Stimulated activated memory B cell treated with anti-CD40 and anti-IgM and Interleukin-4, amounts not matched to agents 10 μg/mL and 1 μg/mL and 100 μg/mL, for 72 hours (primary cell): Measurements from ENCODE around the gene LRTM2.

Experiments used
- ATAC-seq: fragments of 150-1000 bp; cut with Tn5 transposase; 2 replicates; pipeline ENCODE4 v1.10.0; 2021
- H3K27ac Mint-ChIP-seq: one replicate; pipeline ENCODE4 v1.8.0; 2022; ENCODE audit warnings: mild to moderate bottlenecking, mixed read lengths
- H3K27me3 Mint-ChIP-seq: one replicate; pipeline ENCODE4 v1.8.0; 2022; ENCODE audit warnings: mixed read lengths
- H3K36me3 Mint-ChIP-seq: one replicate; pipeline ENCODE4 v1.8.0; 2022; ENCODE audit warnings: mixed read lengths
- H3K4me1 Mint-ChIP-seq: one replicate; pipeline ENCODE4 v1.8.0; 2022; ENCODE audit warnings: mixed read lengths
- H3K4me3 Mint-ChIP-seq: one replicate; pipeline ENCODE4 v1.8.0; 2022; ENCODE audit warnings: mild to moderate bottlenecking, moderate library complexity, mixed read lengths
- H3K9me3 Mint-ChIP-seq: one replicate; pipeline ENCODE4 v1.8.0; 2022; ENCODE audit warnings: mixed read lengths

LRTM2 gene

DNA sequence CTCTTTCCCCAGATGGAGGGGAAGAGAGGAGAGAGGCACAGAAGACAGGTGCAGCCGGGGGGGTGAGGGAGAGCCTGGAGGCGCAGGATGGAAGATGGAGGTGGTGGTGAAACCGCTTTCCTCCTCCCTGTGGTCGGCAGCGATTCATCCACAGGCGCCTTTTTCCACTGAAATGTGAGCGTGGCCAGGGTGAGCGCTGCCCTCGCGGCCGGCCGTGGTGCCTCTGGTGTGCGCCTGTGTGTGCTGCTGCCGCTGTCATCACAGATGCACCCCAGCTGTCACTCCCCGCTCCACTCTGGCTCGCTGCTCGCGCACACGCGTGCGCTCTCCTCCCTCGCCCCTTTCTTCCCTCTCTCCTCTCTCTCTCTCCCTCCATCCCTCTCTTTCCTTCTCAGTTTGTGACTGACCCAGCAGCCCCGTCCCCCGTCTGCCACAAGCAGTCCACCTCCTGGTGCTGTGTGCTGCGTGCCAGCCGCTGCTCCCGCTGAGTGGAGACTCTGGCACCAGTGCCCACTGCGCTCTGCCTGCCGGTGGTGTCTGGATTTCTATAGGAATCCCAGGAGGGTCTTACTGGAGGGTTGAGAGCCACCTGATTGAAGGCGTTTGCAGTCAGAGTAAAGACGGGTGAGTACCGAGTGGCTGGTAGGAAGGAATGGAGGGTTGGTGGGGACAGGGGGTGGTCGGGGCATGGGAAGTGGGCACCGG is at the start of gene LRTM2:
Gene LRTM2, plus strand, starts transcription at position 375 of the 705 bp plus-strand sequence. CDS start 7,584 bp downstream, outside the sequence.
- H3K27me3 Mint-ChIP-seq = peaks cover 71% of the 10 kb centered on the region
- no peak within 1 kb of the TSS for H3K4me3 Mint-ChIP-seq
- no peaks in the 10 kb centered on the region for H3K36me3 Mint-ChIP-seq
- no peak within 1 kb of the TSS for H3K27ac Mint-ChIP-seq
- no peaks in the 10 kb centered on the region for H3K9me3 Mint-ChIP-seq
- no peak for ATAC-seq
- peaks cover 11% of the 10 kb centered on the region for H3K4me1 Mint-ChIP-seq

DNA sequence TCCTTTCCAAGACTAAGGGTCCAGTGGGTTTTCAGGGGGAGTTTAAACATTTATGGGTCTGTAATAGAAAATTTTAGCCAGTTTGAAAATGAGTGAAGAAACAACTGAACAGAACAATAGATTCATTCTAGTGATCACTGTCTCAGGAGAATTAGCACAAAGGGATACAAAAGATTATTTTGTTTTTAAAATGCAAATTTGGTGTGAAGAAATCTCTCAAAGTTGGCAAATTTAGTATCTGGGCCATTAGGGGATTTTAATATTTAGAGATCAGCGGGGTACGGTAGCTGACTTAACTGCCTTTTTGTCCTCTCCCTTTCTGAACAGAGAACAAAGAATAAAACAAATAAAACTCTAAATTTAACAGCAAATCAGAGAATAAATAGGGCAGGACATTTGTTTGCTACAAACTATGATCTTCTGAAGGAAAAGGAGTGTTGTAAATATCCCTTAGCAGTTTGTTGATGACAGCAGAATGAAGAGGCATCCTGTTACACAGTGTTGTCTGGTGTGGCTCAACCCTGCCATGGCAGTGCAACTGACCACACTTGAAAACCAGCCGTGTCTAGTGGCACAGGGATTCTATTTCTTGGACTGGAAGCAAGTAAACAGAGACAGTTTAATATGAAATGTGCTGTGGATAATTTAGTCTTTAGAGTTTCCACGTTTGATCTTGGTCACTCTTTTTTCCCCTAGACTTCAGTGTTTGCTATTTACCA is 46.3 kb upstream of the LRTM2 start:
- no peak for ATAC-seq
- H3K9me3 Mint-ChIP-seq = no peaks in the 10 kb centered on the region
- no peak overlapping the region for H3K4me3 Mint-ChIP-seq
- peaks cover 19% of the 10 kb centered on the region for H3K4me1 Mint-ChIP-seq
- H3K27ac Mint-ChIP-seq = no peak overlapping the region
- H3K36me3 Mint-ChIP-seq = peaks cover 50% of the 10 kb centered on the region
- no peaks in the 10 kb centered on the region for H3K27me3 Mint-ChIP-seq

DNA sequence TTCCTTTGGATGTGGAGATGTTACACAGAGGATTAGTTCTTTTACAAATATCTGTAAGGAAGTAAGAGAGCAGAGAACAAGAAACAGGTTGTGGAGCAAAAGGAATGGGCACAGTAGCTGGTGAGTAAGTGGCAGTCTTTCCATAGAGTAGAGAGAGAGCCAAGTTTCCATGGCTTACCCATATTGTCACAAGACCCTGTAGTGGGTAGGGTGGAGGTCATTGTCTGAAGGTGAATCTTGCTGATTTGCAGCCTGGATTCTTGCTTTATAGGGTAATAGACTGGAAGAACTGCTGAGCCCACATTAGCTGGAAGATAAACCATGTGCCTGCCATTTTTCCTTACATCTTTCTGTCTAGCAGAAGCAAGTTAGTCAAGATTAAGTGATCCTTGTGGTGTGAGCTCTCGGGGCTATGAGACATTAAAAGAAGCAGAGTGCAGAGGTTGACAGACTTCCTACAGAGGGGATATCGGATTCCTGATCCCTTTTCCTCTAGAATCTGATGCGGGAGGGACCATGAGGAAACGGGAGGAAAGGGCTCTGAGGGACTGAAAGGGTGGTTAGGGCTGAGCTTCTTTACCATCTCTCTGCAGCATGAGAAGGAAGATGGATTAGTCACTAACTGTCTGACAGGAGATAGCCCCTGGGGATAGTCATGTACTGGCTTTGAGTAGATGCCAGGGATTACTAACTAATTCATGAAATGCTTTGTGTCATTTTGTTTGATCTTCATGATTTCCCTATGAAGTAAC is 44.0 kb upstream of the LRTM2 start:
- Mint-ChIP-seq H3K27me3 (no peaks in the 10 kb centered on the region), H3K9me3 (no peaks in the 10 kb centered on the region), H3K4me1 (peaks cover 15% of the 10 kb centered on the region), H3K27ac (peak overlapping the region; percentile 10), H3K4me3 (no peak overlapping the region), H3K36me3 (peaks cover 52% of the 10 kb centered on the region)
- no peak for ATAC-seq

DNA sequence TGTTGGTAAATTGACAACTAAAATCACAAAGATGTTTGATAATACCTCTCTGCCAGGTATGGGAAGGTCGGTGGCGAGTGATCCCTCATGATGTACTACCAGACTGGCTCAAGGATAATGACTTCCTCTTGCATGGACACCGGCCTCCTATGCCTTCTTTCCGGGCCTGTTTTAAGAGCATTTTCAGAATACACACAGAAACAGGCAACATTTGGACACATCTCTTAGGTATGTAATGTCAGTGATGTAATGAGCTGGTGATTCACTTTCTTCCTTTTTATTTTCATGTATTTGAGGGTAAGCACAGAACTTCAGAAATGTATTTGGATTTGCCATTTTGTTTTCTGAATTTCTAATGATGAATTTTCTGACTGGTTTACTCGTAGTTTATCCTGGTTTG is 42.6 kb upstream of the LRTM2 start:
- ATAC-seq = no peak
- H3K36me3 Mint-ChIP-seq = peaks cover 47% of the 10 kb centered on the region
- no peak overlapping the region for H3K4me3 Mint-ChIP-seq
- peaks cover 13% of the 10 kb centered on the region for H3K4me1 Mint-ChIP-seq
- H3K27ac Mint-ChIP-seq = no peak overlapping the region
- no peaks in the 10 kb centered on the region for H3K9me3 Mint-ChIP-seq
- H3K27me3 Mint-ChIP-seq = no peaks in the 10 kb centered on the region

DNA sequence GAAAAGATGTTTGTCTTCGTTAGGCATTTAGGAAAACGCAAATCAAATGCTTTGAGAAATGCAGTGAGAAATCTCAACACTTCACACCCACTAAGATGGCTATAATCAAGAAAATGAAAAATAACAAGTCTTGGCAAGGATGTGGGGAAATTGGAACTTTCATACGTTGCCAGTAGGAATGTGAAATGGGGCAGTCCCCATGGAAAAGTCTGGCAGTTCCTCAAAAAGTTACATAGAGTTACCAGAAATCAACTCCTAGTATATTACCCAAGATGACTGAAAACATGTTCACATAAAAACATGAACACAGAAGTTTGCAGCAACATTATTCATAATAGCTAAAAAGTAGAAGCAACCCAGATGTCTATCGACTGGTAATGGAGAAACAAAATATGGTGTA is 41.5 kb upstream of the LRTM2 start:
- Mint-ChIP-seq H3K4me3 (no peak overlapping the region), H3K27me3 (no peaks in the 10 kb centered on the region), H3K36me3 (peaks cover 43% of the 10 kb centered on the region)

DNA sequence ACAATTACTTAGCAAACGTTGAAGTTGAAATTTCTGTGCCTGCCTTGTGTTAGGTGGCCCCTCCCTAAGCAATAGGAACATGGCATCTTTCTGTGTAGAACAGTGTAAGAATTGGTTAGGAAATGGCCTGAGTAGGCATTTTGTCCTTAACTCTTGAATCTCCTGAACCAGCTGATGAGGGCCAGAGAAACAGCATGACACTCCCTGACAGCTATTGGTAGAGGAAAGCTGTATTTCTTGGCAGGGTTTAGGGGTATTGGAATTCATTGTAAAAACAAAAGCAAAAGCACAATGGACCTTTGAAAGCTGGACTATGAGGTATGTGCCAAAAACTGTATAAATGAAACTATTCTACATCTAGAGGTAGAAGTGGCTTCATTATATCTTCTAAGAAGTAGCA is 40.6 kb upstream of the LRTM2 start:
- no peak overlapping the region for H3K27ac Mint-ChIP-seq
- H3K36me3 Mint-ChIP-seq = peaks cover 48% of the 10 kb centered on the region
- H3K4me1 Mint-ChIP-seq = peaks cover 13% of the 10 kb centered on the region
- no peak for ATAC-seq
- H3K9me3 Mint-ChIP-seq = no peaks in the 10 kb centered on the region
- H3K4me3 Mint-ChIP-seq = no peak overlapping the region
- H3K27me3 Mint-ChIP-seq = no peaks in the 10 kb centered on the region

More for the DNA sequence above, 41.5 kb upstream of the LRTM2 start:
- no peak overlapping the region for H3K27ac Mint-ChIP-seq
- peaks cover 13% of the 10 kb centered on the region for H3K4me1 Mint-ChIP-seq
- no peak for ATAC-seq
- H3K9me3 Mint-ChIP-seq = no peaks in the 10 kb centered on the region

DNA sequence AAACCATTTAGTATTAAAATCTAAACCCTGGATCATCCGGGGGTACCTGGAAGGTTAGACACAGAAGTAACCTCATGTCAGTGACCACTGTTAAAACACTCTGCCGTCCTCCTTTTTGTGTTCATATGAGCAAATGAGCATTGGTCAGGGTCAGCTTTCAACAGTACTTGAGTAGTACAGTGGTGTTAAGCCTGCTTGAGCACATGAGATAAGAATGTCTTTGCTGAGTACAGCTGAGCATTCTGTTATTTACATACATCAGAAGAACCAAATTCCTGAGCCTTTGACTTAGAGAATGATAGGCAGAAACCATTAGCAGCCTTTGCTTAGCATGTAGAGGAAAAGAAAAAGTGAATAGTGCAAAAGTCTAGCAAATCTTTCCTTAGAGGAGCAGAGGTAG is 38.6 kb upstream of the LRTM2 start:
- peaks cover 51% of the 10 kb centered on the region for H3K36me3 Mint-ChIP-seq
- H3K4me1 Mint-ChIP-seq = no peaks in the 10 kb centered on the region
- ATAC-seq = no peak
- no peaks in the 10 kb centered on the region for H3K27me3 Mint-ChIP-seq
- H3K27ac Mint-ChIP-seq = no peak overlapping the region
- no peaks in the 10 kb centered on the region for H3K9me3 Mint-ChIP-seq
- no peak overlapping the region for H3K4me3 Mint-ChIP-seq

DNA sequence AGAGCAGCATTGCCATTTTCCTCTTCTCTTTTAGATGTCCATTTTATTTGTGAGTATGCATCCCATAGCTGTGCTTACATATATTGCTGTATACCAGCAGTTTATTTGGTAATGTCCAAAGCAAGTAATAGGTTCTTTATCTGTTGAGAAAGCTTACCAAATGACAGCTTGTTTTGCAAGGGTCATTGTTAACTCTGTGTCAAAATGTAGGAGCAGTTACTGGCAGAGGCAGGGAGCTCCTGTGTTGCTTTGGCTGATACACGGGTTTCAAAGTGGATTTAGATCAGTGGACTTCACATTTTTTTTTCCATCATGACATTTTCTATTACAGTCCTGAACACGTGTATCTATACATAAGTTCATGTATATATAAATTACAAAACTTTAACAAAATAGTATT is 38.1 kb upstream of the LRTM2 start:
- no peaks in the 10 kb centered on the region for H3K27me3 Mint-ChIP-seq
- H3K4me1 Mint-ChIP-seq = no peaks in the 10 kb centered on the region
- H3K36me3 Mint-ChIP-seq = peaks cover 52% of the 10 kb centered on the region
- ATAC-seq = no peak
- no peak overlapping the region for H3K4me3 Mint-ChIP-seq
- H3K9me3 Mint-ChIP-seq = no peaks in the 10 kb centered on the region
- no peak overlapping the region for H3K27ac Mint-ChIP-seq

DNA sequence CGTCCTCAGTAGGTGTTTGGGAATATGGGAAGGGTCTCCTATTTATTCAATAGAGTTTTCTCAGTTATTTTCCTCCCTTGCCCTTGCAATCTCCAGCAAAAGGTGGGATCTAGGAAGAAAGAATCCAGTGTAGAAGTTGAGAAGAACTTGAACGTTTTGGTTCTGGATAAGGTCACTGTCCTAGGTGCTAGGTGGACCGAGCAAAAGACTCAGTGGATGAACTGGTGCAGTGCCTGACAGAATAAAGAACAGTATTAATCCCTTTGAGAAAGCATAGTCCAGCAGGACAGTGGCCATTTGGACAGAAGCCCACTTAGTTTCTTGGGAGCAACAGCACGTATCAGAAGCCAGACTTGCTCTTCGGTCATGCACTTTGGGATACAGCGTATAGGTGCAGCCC is 32.7 kb upstream of the LRTM2 start:
- ATAC-seq = no peak
- Mint-ChIP-seq H3K27me3 (no peaks in the 10 kb centered on the region), H3K4me1 (peaks cover 11% of the 10 kb centered on the region), H3K27ac (no peak overlapping the region), H3K36me3 (peaks cover 34% of the 10 kb centered on the region), H3K4me3 (no peak overlapping the region), H3K9me3 (no peaks in the 10 kb centered on the region)

DNA sequence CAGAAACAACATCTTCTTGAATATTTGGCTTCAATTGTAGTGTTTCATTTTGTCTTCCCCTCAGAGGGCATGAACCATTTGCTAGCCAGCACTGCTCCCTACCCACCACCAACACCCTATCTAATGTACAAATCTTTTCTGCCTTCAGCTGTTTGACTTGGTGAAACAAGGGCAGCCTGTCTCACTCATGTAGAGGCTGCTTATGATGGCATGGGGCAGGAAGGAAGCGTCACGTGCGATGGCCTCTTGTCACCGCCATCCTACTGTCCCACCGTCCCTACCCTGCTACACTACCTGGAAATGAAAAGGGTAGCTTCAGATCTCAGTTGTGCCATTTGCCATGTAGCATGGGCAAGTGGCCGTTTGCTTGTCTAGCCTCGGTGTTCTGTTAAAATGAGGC is 29.9 kb upstream of the LRTM2 start:
- H3K4me1 Mint-ChIP-seq = peaks cover 15% of the 10 kb centered on the region
- no peak overlapping the region for H3K4me3 Mint-ChIP-seq
- no peak for ATAC-seq
- no peak overlapping the region for H3K27ac Mint-ChIP-seq
- H3K36me3 Mint-ChIP-seq = peaks cover 18% of the 10 kb centered on the region
- H3K9me3 Mint-ChIP-seq = no peaks in the 10 kb centered on the region
- H3K27me3 Mint-ChIP-seq = no peaks in the 10 kb centered on the region

DNA sequence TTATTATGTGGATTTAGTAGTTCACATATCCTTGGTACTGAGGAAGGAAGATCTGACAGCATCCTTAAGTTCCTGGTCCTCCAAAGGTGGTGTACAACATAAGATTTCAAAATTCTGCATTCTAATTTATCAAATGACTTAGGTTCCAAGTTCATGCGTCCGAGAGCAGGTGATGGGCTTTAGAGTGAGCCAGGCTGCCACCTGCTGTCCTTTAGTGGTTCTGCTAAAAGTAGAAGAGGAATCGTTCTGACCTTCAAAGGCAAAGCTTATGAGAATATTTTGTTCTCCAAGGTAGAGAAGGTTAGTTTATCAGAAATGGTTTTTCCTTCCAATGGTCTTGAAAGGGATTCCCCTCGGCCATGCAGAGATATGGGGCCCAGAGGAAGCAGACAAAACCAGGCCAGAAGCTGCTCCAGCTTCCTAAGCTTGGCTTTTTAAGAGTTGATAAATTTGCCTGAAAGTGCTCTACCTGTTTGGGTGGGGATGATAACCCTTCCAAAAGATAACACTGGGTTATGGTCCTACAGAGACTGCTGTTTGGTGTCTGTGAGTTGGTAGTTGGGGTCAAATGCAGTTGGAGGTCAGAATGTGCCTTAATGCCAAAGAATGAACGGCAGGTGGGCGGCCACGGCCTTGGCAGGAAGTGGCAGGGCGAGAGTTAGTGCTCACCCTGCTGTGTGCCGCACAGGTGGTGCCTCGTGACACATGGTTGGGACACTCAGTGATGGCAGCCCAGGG is 29.1 kb upstream of the LRTM2 start:
- no peaks in the 10 kb centered on the region for H3K27me3 Mint-ChIP-seq
- ATAC-seq = no peak
- H3K36me3 Mint-ChIP-seq = peaks cover 10% of the 10 kb centered on the region
- peaks cover 23% of the 10 kb centered on the region for H3K4me1 Mint-ChIP-seq
- no peak overlapping the region for H3K4me3 Mint-ChIP-seq
- no peaks in the 10 kb centered on the region for H3K9me3 Mint-ChIP-seq
- peak overlapping the region; percentile 27 for H3K27ac Mint-ChIP-seq

DNA sequence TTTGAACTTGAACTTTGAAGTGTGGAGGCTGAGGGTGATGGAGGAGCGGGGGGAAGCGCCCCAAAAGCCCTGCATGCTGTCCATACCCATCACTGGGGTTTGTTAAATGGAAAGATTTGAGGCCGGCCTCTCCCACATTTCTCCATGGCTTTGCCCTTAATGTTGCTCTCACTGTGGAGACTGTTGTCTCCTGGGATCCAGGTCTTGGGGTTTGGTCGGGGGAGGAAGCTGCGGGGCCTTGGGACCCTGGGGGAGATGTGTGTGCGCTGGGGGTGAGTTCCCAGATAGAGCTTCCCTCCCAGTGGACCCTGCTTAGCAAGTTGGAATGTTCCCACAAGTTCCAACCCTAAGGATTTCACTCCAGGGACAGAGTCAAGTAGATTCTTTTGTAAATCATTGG is 28.0 kb upstream of the LRTM2 start:
- H3K27ac Mint-ChIP-seq = no peak overlapping the region
- H3K36me3 Mint-ChIP-seq = peaks cover 4% of the 10 kb centered on the region
- H3K9me3 Mint-ChIP-seq = no peaks in the 10 kb centered on the region
- H3K4me3 Mint-ChIP-seq = no peak overlapping the region
- H3K27me3 Mint-ChIP-seq = no peaks in the 10 kb centered on the region
- peaks cover 23% of the 10 kb centered on the region for H3K4me1 Mint-ChIP-seq
- no peak for ATAC-seq

DNA sequence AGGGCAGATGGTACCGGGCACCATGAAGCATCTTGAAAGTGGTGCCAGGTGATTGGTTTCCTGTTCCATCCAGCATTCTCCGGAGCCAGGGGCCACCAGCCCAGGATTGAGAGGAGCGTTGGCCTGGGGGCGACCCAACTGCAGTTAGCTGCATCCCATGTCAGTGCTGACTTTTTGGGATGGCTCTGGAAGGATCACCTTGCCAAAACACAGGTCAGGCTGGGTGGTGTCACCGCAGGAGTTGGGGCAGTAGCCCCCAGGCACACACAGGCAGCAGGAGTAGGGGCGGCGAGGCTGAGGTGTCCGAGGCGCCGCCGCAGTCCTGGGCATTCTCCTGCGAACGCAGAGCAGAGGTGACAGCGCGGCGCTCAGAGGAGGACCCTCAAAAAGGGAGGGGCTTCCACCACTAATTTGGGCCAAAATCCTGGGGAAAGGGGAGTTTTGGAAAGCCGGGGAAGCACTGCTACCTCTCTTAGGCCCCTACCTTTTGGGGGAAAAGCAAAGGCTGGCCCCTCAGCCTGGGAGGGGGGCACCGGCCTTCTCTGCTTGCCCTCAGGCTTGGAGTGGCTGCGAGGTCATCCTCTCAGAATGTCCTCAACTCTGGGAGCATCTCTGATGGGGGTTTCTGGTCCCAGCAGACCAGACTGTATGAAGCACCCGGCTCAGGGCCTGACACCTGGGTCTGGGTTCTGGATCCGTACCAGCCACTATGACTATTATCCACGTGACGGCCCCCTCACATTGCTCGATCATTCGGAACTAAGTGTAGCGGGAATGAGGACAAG is 26.7 kb upstream of the LRTM2 start:
- Mint-ChIP-seq H3K27me3 (no peaks in the 10 kb centered on the region), H3K4me1 (peaks cover 23% of the 10 kb centered on the region), H3K9me3 (no peaks in the 10 kb centered on the region), H3K27ac (no peak overlapping the region), H3K4me3 (no peak overlapping the region), H3K36me3 (peaks cover under 1% of the 10 kb centered on the region)
- no peak for ATAC-seq

DNA sequence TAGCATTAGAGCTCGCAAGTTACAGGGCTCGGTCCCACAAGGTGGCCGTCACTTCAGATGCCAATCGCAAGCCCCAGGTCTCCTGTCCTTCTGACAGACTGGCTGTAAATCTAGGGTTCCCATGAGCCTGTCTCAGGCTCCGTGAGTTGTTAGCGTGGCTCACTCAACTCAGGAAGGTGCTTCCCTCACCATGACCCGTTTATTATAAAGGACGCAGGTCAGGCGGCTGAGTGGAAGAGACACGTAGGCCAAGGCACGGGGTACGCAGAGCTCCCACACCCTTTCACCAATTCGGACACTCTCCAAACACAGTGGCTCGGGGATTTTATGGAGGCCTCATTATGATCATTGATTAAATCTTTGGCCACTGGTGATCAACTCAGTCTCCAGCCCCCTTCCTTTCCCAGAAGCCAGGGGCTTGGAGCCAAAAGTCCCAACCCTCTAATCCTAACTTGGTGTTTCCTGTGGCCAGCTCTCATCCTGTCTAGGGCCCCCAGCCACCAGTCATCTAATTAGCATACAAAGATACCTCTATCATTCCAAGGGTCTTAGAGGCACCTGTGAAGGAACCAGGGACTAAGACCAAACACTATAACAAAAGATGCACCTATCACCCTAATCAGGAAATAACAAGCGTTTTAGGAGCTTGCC is 25.8 kb upstream of the LRTM2 start:
- H3K4me1 Mint-ChIP-seq = peaks cover 26% of the 10 kb centered on the region
- H3K4me3 Mint-ChIP-seq = no peak overlapping the region
- no peaks in the 10 kb centered on the region for H3K36me3 Mint-ChIP-seq
- ATAC-seq = no peak
- H3K27ac Mint-ChIP-seq = no peak overlapping the region
- H3K27me3 Mint-ChIP-seq = no peaks in the 10 kb centered on the region
- no peaks in the 10 kb centered on the region for H3K9me3 Mint-ChIP-seq
